ENCODE results near the gene PLK1.

Gene PLK1

DNA sequence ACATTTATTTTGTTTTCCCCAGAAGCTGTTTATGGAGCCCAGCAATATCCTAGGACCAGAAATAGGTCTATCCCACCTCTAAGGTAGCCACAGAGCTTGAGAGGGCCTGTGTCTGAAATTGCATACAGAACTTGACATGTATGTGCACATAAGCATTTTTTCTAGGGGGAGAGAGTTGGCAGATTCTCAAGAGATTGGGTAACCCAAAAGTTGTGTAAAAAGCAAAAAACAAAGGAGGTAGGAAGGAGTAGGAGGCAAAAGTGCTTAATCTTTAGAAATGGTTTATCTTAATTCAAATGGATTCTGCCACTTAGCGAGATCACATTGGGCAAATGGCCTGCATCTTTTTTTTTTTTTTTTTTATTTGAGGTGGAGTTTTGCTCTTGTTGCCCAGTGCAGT, 3.5 kb downstream of the PLK1 start:
- no peak overlapping the region for H3K4me3 ChIP-seq (ENCODE audit: extremely low read depth, insufficient read depth, low read length, poor library complexity, severe bottlenecking)
- no CpG with 5 or more reads among the region's 1 CpG for WGBS, 2 experiments (ENCODE audit: insufficient coverage in 2 of 2)
- H3K36me3 ChIP-seq (ENCODE audit: control insufficient read depth, insufficient read depth, low read length): peaks cover 78% of the 10 kb centered on the region
- peaks cover 14% of the 10 kb centered on the region for H3K4me1 ChIP-seq (ENCODE audit: control insufficient read depth, insufficient read depth, low read length, poor library complexity, severe bottlenecking)
- no peaks in the 10 kb centered on the region for H3K9me3 ChIP-seq (ENCODE audit: control insufficient read depth, low read length)
- no peak overlapping the region for H3K27ac ChIP-seq (ENCODE audit: low read depth, low read length, severe bottlenecking)

GRCh38 chr16:23683487-23683886, 4.8 kb downstream of the PLK1 start:
- Histone ChIP-seq H3K36me3 (ENCODE audit: control insufficient read depth, insufficient read depth, low read length) (peaks cover 88% of the 10 kb centered on the region), H3K4me1 (ENCODE audit: control insufficient read depth, insufficient read depth, low read length, poor library complexity, severe bottlenecking) (peaks cover 14% of the 10 kb centered on the region), H3K4me3 (ENCODE audit: extremely low read depth, insufficient read depth, low read length, poor library complexity, severe bottlenecking) (no peak overlapping the region), H3K27ac (ENCODE audit: low read depth, low read length, severe bottlenecking) (no peak overlapping the region), H3K9me3 (ENCODE audit: control insufficient read depth, low read length) (no peaks in the 10 kb centered on the region)
- WGBS, 2 experiments (ENCODE audit: insufficient coverage in 2 of 2): 90 to 100% methylated on average over 2 to 3 of the region's 3 CpGs

- Histone ChIP-seq H3K4me1 (ENCODE audit: control insufficient read depth, insufficient read depth, low read length, poor library complexity, severe bottlenecking) (no peaks in the 10 kb centered on the region), H3K4me3 (ENCODE audit: extremely low read depth, insufficient read depth, low read length, poor library complexity, severe bottlenecking) (no peak overlapping the region), H3K9me3 (ENCODE audit: control insufficient read depth, low read length) (no peaks in the 10 kb centered on the region), H3K36me3 (ENCODE audit: control insufficient read depth, insufficient read depth, low read length) (peaks cover 98% of the 10 kb centered on the region), H3K27ac (ENCODE audit: low read depth, low read length, severe bottlenecking) (no peak overlapping the region)
- WGBS, 2 experiments (ENCODE audit: insufficient coverage in 2 of 2): 96 to 99% methylated on average over 12 to 16 of the region's 16 CpGs
Measured at GRCh38 chr16:23687034-23687808, 8.5 kb downstream of the PLK1 start.

DNA sequence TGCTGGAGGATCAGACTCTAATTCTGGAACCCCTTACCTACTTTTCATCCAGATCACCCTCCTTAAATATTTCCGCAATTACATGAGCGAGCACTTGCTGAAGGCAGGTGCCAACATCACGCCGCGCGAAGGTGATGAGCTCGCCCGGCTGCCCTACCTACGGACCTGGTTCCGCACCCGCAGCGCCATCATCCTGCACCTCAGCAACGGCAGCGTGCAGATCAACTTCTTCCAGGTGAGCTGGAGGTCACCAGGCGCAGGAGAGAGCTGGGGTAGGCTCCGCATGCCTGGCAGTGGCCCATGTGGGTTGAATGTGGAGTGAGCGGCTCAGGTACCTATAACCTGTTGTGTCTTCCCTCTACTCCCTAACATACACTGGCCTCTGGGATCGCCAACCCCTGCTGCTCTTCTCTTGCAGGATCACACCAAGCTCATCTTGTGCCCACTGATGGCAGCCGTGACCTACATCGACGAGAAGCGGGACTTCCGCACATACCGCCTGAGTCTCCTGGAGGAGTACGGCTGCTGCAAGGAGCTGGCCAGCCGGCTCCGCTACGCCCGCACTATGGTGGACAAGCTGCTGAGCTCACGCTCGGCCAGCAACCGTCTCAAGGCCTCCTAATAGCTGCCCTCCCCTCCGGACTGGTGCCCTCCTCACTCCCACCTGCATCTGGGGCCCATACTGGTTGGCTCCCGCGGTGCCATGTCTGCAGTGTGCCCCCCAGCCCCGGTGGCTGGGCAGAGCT, 10.9 kb downstream of the PLK1 start:
- Histone ChIP-seq H3K4me1 (ENCODE audit: control insufficient read depth, insufficient read depth, low read length, poor library complexity, severe bottlenecking) (peaks cover 3% of the 10 kb centered on the region), H3K4me3 (ENCODE audit: extremely low read depth, insufficient read depth, low read length, poor library complexity, severe bottlenecking) (no peak overlapping the region), H3K36me3 (ENCODE audit: control insufficient read depth, insufficient read depth, low read length) (peaks cover 80% of the 10 kb centered on the region), H3K27ac (ENCODE audit: low read depth, low read length, severe bottlenecking) (no peak overlapping the region), H3K9me3 (ENCODE audit: control insufficient read depth, low read length) (no peaks in the 10 kb centered on the region)
- WGBS, 2 experiments (ENCODE audit: insufficient coverage in 2 of 2): 98% methylated on average over 30 to 33 of the region's 36 CpGs

DNA sequence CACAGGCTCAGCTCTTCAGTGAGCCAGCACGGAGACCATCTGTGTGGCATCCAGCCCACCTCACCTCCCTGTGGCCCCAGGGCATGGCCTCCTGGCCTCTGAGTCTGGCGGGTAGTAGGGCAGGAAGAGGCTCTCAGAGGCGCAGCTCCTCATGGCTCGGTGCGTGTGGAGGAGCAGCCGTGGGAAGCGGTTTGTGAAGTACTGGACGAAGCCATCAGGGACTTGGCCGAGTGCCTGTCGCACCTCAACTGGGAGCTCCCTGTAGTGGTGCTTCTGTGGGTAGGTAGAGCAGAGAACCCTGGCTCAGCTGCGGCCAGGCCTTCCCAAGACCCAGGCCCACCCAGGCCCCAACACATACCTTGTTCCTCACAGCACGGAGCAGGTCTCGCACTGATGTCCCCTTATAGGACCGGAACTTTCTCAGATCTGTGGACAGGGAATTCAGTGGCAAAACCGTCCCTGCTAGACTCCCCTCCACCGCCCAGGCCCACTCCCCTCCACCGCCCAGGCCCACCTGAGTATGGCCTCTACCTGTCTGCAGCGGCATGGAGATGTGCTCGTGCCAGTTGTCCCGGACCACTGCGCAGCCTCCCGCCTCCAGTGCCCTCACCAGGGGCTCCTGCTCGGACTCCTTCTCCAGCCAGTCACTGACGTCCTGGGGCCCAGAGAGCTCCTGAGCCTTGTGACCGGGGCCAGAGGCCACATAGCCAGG, 12.2 kb downstream of the PLK1 start:
- peaks cover 68% of the 10 kb centered on the region for H3K36me3 ChIP-seq (ENCODE audit: control insufficient read depth, insufficient read depth, low read length)
- 93 to 95% methylated on average over 18 to 22 of the region's 25 CpGs for WGBS, 2 experiments (ENCODE audit: insufficient coverage in 2 of 2)
- no peaks in the 10 kb centered on the region for H3K9me3 ChIP-seq (ENCODE audit: control insufficient read depth, low read length)
- peaks cover 3% of the 10 kb centered on the region for H3K4me1 ChIP-seq (ENCODE audit: control insufficient read depth, insufficient read depth, low read length, poor library complexity, severe bottlenecking)
- H3K27ac ChIP-seq (ENCODE audit: low read depth, low read length, severe bottlenecking): no peak overlapping the region
- no peak overlapping the region for H3K4me3 ChIP-seq (ENCODE audit: extremely low read depth, insufficient read depth, low read length, poor library complexity, severe bottlenecking)

DNA sequence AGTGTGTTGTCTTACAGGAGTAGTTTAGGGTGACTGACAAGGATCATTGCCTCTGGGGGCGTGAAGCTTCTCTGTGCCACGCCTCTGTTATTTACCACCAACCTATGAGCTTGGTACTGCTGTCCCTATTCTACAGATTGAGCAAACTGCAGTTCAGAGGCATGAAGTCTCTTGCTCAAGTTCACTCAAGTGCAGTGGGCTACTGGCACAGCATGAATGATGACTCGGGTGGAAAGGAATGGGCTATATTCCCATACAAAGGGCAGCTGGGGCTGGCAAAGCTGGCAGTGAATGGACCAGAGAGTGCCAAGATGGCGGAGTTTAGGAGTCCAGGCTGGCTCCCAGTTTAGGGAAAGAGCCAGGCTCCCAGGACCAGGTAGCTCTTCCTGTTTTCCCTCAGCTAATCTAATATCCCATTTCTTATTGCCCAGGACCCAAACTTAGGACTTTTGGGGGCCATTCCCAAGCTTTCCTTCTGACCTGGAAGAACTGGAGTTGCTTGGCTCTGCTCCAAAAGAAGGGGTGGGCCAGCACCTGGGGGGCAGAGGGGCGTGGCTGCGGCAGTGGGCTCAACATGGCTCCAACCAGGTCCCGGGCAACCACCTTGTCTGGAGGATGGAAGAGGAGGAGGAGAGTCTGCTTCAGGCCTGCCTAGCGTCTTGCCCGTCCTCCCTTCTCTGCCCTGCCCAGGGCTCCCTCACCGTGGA, 12.9 kb downstream of the PLK1 start:
- H3K4me1 ChIP-seq (ENCODE audit: control insufficient read depth, insufficient read depth, low read length, poor library complexity, severe bottlenecking): peaks cover 3% of the 10 kb centered on the region
- peaks cover 61% of the 10 kb centered on the region for H3K36me3 ChIP-seq (ENCODE audit: control insufficient read depth, insufficient read depth, low read length)
- H3K4me3 ChIP-seq (ENCODE audit: extremely low read depth, insufficient read depth, low read length, poor library complexity, severe bottlenecking): no peak overlapping the region
- WGBS, 2 experiments (ENCODE audit: insufficient coverage in 2 of 2): 92 to 97% methylated on average over 3 to 7 of the region's 10 CpGs
- no peak overlapping the region for H3K27ac ChIP-seq (ENCODE audit: low read depth, low read length, severe bottlenecking)
- H3K9me3 ChIP-seq (ENCODE audit: control insufficient read depth, low read length): no peaks in the 10 kb centered on the region

DNA sequence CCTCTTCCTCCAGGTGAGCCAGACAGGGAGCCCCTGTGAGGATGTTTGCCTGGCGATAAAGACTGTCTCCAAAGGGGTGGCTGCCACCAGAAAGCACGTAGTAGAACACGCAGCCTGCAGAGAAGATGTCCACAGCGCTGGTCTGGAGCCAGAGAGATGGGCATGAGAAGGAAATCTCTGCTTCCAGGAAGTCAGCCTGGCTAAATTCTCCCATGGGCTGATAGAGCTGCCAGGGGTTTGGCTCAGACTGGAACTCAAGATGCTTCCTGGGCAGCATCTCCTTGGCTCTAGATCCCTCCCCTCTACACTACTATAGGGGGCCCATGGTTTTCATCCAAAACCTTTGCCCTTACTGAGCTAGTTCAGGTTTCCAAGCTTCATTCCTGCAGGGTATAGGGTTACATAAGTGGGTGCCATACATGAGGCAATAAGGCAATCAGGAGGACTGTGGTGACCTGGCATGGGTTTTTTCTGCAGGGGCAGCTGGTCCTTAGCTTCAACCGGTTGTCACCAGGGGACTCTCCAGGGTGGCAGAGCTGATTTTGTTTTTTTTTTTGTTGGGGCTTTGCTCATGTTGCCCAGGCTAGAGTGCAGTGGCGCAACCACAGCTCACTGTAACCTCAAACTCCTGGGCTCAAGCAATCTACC, 13.6 kb downstream of the PLK1 start:
- H3K27ac ChIP-seq (ENCODE audit: low read depth, low read length, severe bottlenecking): no peak overlapping the region
- no peaks in the 10 kb centered on the region for H3K9me3 ChIP-seq (ENCODE audit: control insufficient read depth, low read length)
- no peak overlapping the region for H3K4me3 ChIP-seq (ENCODE audit: extremely low read depth, insufficient read depth, low read length, poor library complexity, severe bottlenecking)
- 94 to 95% methylated on average over 4 to 6 of the region's 6 CpGs for WGBS, 2 experiments (ENCODE audit: insufficient coverage in 2 of 2)
- peaks cover 3% of the 10 kb centered on the region for H3K4me1 ChIP-seq (ENCODE audit: control insufficient read depth, insufficient read depth, low read length, poor library complexity, severe bottlenecking)
- H3K36me3 ChIP-seq (ENCODE audit: control insufficient read depth, insufficient read depth, low read length): peaks cover 54% of the 10 kb centered on the region

DNA sequence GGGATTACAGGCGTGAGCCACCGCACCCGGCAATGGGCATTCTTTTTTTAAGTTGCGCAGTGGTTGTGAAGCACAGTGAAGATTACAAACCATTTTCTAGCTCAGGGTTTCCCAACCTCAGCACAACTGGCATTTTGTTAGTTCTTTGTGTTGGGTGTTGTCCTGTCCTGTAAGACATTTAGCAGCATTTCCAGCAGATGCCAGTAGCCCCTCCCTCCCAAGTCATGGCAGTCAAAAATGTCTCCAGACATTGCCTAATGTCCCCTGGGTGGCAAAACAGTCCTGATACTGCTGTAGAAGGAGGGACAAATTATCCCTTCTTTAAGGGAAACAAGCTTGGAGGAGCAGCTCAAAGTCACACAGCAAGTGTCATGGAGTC, 15.6 kb downstream of the PLK1 start:
- Histone ChIP-seq H3K9me3 (ENCODE audit: control insufficient read depth, low read length) (no peaks in the 10 kb centered on the region), H3K4me3 (ENCODE audit: extremely low read depth, insufficient read depth, low read length, poor library complexity, severe bottlenecking) (no peak overlapping the region), H3K27ac (ENCODE audit: low read depth, low read length, severe bottlenecking) (peak overlapping the region; percentile 41), H3K36me3 (ENCODE audit: control insufficient read depth, insufficient read depth, low read length) (peaks cover 35% of the 10 kb centered on the region), H3K4me1 (ENCODE audit: control insufficient read depth, insufficient read depth, low read length, poor library complexity, severe bottlenecking) (peaks cover 3% of the 10 kb centered on the region)
- WGBS, 2 experiments (ENCODE audit: insufficient coverage in 2 of 2): 96 to 100% methylated on average over 4 of the region's 4 CpGs

- peak overlapping the region; percentile 16 for H3K4me3 ChIP-seq (ENCODE audit: extremely low read depth, insufficient read depth, low read length, poor library complexity, severe bottlenecking)
- WGBS, 2 experiments (ENCODE audit: insufficient coverage in 2 of 2): 28 to 36% methylated on average over 25 to 31 of the region's 32 CpGs
- H3K27ac ChIP-seq (ENCODE audit: low read depth, low read length, severe bottlenecking): peak overlapping the region; percentile 41
- no peaks in the 10 kb centered on the region for H3K9me3 ChIP-seq (ENCODE audit: control insufficient read depth, low read length)
- peaks cover 3% of the 10 kb centered on the region for H3K4me1 ChIP-seq (ENCODE audit: control insufficient read depth, insufficient read depth, low read length, poor library complexity, severe bottlenecking)
- H3K36me3 ChIP-seq (ENCODE audit: control insufficient read depth, insufficient read depth, low read length): peaks cover 29% of the 10 kb centered on the region
Measured at GRCh38 chr16:23694644-23695373, 16.1 kb downstream of the PLK1 start.
